IMR-90 (cell line): ENCODE measurements around the gene UNC93B1. TPM values are rescaled to one million over a fixed set of nuclear protein-coding genes. Genes with fewer than 3 reads are reported as not detected.

Experiments
- ATAC-seq: fragments of 200-7000 bp; cut with Tn5 transposase; 2 replicates; pipeline ENCODE4 v1.9.1; 2020; ENCODE audit warnings: low read depth, mild to moderate bottlenecking, moderate library complexity
- BruUV-seq: library from RNA; stranded (reverse); fragments of 400-500 nt; replicated peaks from 2 replicates; lab custom pipeline; 2021; lab: Mats Ljungman, UMichigan
- CTCF ChIA-PET: fragments of 300-600 bp; formaldehyde crosslinking; extraction: SDS; loops from one replicate; lab custom pipeline; 2021; ENCODE audit warnings: antibody characterized with exemption; lab: Yijun Ruan, JAX
- POLR2A ChIA-PET: fragments of 300-600 bp; sonication (Branson Sonifier 250); formaldehyde crosslinking; loops from one replicate; lab custom pipeline; 2022; ENCODE audit warnings: antibody characterized with exemption; ENCODE audit not compliant: unreplicated experiment; lab: Charles Lee
- DNase-seq: peaks from one replicate; pipeline ENCODE4 v3.0.0; 2013
- H2AFZ ChIP-seq: replicated peaks from 2 replicates; pipeline ENCODE3; 2013; ENCODE audit warnings: low read length, mild to moderate bottlenecking; ENCODE audit not compliant: poor library complexity
- H2AK5ac ChIP-seq: 2 replicates; pipeline ENCODE4 v1.6.1; 2013; ENCODE audit warnings: low read depth, low read length, inconsistent platforms
- H2AK9ac ChIP-seq: replicated peaks from 2 replicates; pipeline ENCODE3; 2013; ENCODE audit warnings: mild to moderate bottlenecking, low read depth, low read length, moderate library complexity; ENCODE audit not compliant: poor library complexity
- H2BK120ac ChIP-seq: 2 replicates; pipeline ENCODE4 v1.6.1; 2013; ENCODE audit warnings: low read depth, low read length, inconsistent platforms
- H2BK15ac ChIP-seq: 3 replicates; pipeline ENCODE4 v1.6.1; 2013; ENCODE audit warnings: low read depth, low read length, inconsistent platforms
- H2BK20ac ChIP-seq: 2 replicates; pipeline ENCODE4 v1.6.1; 2013; ENCODE audit warnings: low read depth, mild to moderate bottlenecking, inconsistent platforms, low read length, moderate library complexity
- H2BK5ac ChIP-seq: 2 replicates; pipeline ENCODE4 v1.6.1; 2013; ENCODE audit warnings: mild to moderate bottlenecking, low read depth, low read length, inconsistent platforms; ENCODE audit not compliant: poor library complexity, severe bottlenecking
- H3K14ac ChIP-seq: replicated peaks from 2 replicates; pipeline ENCODE4 v1.6.1; 2013; ENCODE audit warnings: low read depth, low read length, inconsistent platforms
- H3K18ac ChIP-seq: 2 replicates; pipeline ENCODE4 v1.6.1; 2013; ENCODE audit warnings: low read depth, low read length, control low read depth
- H3K23ac ChIP-seq: 2 replicates; pipeline ENCODE4 v1.6.1; 2013; ENCODE audit warnings: low read depth, low read length, inconsistent platforms
- H3K27ac ChIP-seq: 2 replicates; pipeline ENCODE4 v1.5.1; 2013; ENCODE audit warnings: mild to moderate bottlenecking, control low read depth, low read length; ENCODE audit not compliant: insufficient read depth
- H3K27me3 ChIP-seq: 2 replicates; pipeline ENCODE4 v1.6.1; 2013; ENCODE audit warnings: low read length; ENCODE audit not compliant: control insufficient read depth, insufficient read depth
- H3K36me3 ChIP-seq: 2 replicates; pipeline ENCODE4 v1.6.1; 2013; ENCODE audit warnings: low read length, mixed read lengths; ENCODE audit not compliant: control insufficient read depth, insufficient read depth
- H3K4ac ChIP-seq: 2 replicates; pipeline ENCODE4 v1.6.1; 2013; ENCODE audit warnings: low read depth, low read length, inconsistent platforms
- H3K4me1 ChIP-seq: 2 replicates; pipeline ENCODE4 v1.6.1; 2013; ENCODE audit warnings: low read length, mixed read lengths; ENCODE audit not compliant: control insufficient read depth, insufficient read depth
- H3K4me2 ChIP-seq: 2 replicates; pipeline ENCODE4 v1.6.1; 2013; ENCODE audit warnings: low read depth, mild to moderate bottlenecking, control low read depth, low read length, moderate library complexity
- H3K4me3 ChIP-seq: 2 replicates; pipeline ENCODE4 v1.5.1; 2013; ENCODE audit warnings: low read depth, mild to moderate bottlenecking, control low read depth, low read length, moderate library complexity; ENCODE audit not compliant: insufficient read depth
- H3K56ac ChIP-seq: 2 replicates; pipeline ENCODE4 v1.6.1; 2013; ENCODE audit warnings: low read length, inconsistent platforms; ENCODE audit not compliant: insufficient read depth; ENCODE audit errors: extremely low read depth
- H3K79me1 ChIP-seq, 2 experiments: 2 replicates each; pipeline ENCODE4 v1.6.1; 2013; ENCODE audit warnings: low read length in 2 of 2, inconsistent platforms in 1 of 2, low read depth in 1 of 2
- H3K9ac ChIP-seq: 2 replicates; pipeline ENCODE4 v1.6.1; 2013; ENCODE audit warnings: low read depth, low read length, control low read depth
- H3K9me1 ChIP-seq: 2 replicates; pipeline ENCODE4 v1.6.1; 2013; ENCODE audit warnings: low read length, inconsistent platforms; ENCODE audit not compliant: insufficient read depth
- H3K9me3 ChIP-seq: 2 replicates; pipeline ENCODE4 v1.6.1; 2013; ENCODE audit warnings: low read length; ENCODE audit not compliant: control insufficient read depth, insufficient read depth
- H4K20me1 ChIP-seq: 2 replicates; pipeline ENCODE4 v1.6.1; 2013; ENCODE audit warnings: low read length, inconsistent platforms; ENCODE audit not compliant: insufficient read depth
- H4K5ac ChIP-seq: 2 replicates; pipeline ENCODE4 v1.6.1; 2013; ENCODE audit warnings: mild to moderate bottlenecking, low read depth, low read length, control low read depth
- H4K8ac ChIP-seq, 2 experiments: 2 replicates each; pipeline ENCODE4 v1.6.1; 2013; ENCODE audit warnings: low read depth in 2 of 2, low read length in 2 of 2, control low read depth in 1 of 2, inconsistent platforms in 1 of 2
- H4K91ac ChIP-seq: 2 replicates; pipeline ENCODE4 v1.6.1; 2013; ENCODE audit warnings: low read depth, low read length, inconsistent platforms; ENCODE audit not compliant: insufficient read depth
- BHLHE40 ChIP-seq: fragments of 150-350 bp; IDR thresholded peaks from 2 replicates; pipeline ENCODE4 v1.6.1; 2016; ENCODE audit warnings: mild to moderate bottlenecking, low read depth, low read length
- WGBS, 2 experiments: methylation state at CpG; one replicate each; pipeline versions ENCODE4 v1.1.5 to v1.1.7; 2013; ENCODE audit warnings: missing lambda C conversion rate in 2 of 2; ENCODE audit not compliant: insufficient read length in 1 of 2; ENCODE audit errors: extremely low coverage in 2 of 2; 5-methylcytosine and 5-hydroxymethylcytosine counted together
- dilution Hi-C: fragments of 300-500 bp; cut with HindIII; formaldehyde crosslinking; loops from one replicate; pipeline ENCODE4 v1.14.3; 2018; ENCODE audit warnings: low sequenced_read_pairs; ENCODE audit not compliant: unreplicated experiment
- in situ Hi-C: fragments of 300-500 bp; cut with MboI; formaldehyde crosslinking; loops from 3 replicates; pipeline ENCODE4 v1.14.3; 2019; ENCODE audit warnings: low sequenced_read_pairs, inconsistent platforms, mixed read lengths
- intact Hi-C: fragments of 100-400 bp; cut with micrococcal nuclease; formaldehyde crosslinking; loops from 2 replicates; pipeline ENCODE4 v1.10.0; 2022
- polyA plus RNA-seq, 3 experiments: library from polyadenylated mRNA; depleted of rRNA; stranded (reverse); fragments of >200 nt; gene quantifications; 2 replicates each; pipeline ENCODE4 v1.2.3, GENCODE V29; 2012; ENCODE audit warnings: low replicate concordance in 1 of 3
- total RNA-seq: library from RNA; depleted of rRNA; stranded (reverse); fragments of >200 nt; gene quantifications from 2 replicates; pipeline ENCODE4 v1.2.3, GENCODE V29; 2012

UNC93B1 gene
- total and polyA plus RNA-seq, 2 of the 4 experiments (the other 2 are of a cell fraction) = 10.9 to 19.2 TPM

DNA sequence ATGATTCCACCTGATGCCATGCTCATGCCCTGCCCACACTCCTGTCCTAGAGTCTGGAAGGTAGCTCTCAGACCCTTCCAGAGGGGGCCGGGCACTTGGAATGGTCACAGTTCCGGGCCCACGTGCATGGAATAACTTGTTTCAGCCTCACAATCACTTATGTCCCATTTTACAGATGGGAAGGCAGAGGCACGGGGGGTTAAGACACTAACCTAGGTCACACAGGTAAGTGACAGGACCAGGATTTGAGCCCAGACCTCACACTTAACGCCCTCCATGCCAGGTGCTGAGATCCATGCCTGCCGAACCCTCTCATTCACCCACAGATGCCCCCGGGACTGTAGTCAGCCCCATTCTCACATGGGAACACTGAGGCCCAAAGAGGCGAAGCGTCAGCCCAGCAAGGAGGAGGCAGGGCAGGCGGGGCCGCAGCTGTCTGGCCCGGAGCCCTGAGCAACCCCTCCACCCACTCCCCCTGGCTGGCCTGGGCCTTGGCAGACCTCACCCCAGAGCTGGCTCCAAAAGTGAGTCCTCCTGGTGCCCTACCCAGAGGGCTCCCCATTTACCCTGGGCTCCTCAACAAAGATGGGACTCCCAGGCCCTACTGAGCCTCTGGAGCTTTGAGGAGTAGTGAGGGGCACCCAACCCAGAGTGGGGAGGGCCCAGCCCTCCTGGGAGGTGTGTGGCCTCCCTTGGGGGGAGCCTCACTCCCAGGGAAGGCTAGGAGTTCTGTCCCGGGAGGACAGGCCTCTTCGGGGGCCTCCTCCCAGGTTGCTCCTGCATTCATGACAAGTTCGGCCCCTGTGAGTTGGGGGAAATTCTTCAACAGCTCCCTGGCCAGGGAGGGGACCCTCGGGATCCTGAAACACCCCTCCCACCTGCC is 3.8 kb upstream of the UNC93B1 start:
- Histone ChIP-seq H2BK5ac (no peak overlapping the region), H3K9ac (no peak overlapping the region), H3K23ac (no peak overlapping the region), H3K14ac (no peak overlapping the region), H3K56ac (no peak overlapping the region), H3K27me3 (no peaks in the 10 kb centered on the region), H2BK15ac (no peak overlapping the region), H3K79me1 (peaks cover 12 to 31% of the 10 kb centered on the region in 2 experiments; a peak in 3 of 4 replicates), H2BK120ac (no peak overlapping the region), H4K20me1 (no peaks in the 10 kb centered on the region), H2AFZ (no peak overlapping the region), H3K4me2 (no peak overlapping the region), H2BK20ac (no peak overlapping the region), H3K9me3 (no peaks in the 10 kb centered on the region), H3K27ac (no peak overlapping the region), H3K4me1 (peaks cover 28% of the 10 kb centered on the region), H3K4ac (no peak overlapping the region), H3K4me3 (no peak overlapping the region), H3K36me3 (no peaks in the 10 kb centered on the region), H2AK9ac (no peak overlapping the region), H4K8ac (no peak overlapping the region), H4K5ac (no peak overlapping the region), H2AK5ac (peak overlapping the region; percentile 57), H4K91ac (no peak overlapping the region), H3K18ac (no peak overlapping the region), H3K9me1 (peaks cover 26% of the 10 kb centered on the region)
- intact Hi-C loops (no loop called here), dilution Hi-C loops (no loop called here), in situ Hi-C loops (no loop called here)
- ChIA-PET CTCF (interaction anchor here (0.6 kb wide), 1 partner anchor 105 kb away, joined by 5 read pairs; no protein-coding TSS in a partner anchor), POLR2A (no interaction called here)
- ATAC-seq = no peak
- TF ChIP-seq BHLHE40 = no peak
- no TSS peak for BruUV-seq
- DNase-seq = no peak
- WGBS, 2 experiments = 94% methylated on average over 4 of the region's 16 CpGs; no CpG with 5 or more reads in 1 of the 2 experiments
